ENCODE measurements around the gene PROP1.

DNA sequence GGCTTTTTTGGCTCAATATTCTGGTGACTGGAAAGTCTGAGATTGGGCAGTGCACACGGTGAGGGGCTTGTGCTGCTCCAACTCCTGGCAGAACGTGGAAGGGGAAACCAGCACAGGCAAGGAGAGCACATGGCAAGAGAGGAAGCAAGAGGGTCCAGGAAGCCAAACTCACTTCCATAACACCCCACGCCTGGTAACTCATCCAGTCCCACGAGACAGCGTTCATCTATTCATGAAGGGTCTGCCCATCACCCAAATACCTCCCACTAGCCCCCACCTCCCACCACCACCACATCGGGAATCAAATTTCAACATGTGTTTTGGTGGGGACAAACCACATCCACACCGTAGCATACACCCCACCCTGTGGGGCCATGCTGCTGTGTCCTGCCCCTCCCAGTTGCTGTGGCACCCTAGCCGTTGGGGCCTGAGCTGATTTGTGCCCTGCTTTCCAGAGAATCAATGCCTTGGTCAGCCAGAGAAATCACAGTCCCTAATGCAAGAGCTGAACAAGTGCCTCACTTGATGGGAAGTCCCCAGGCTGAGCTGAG, 27.3 kb downstream of the PROP1 start:
- TF ChIP-seq, protein P1, sequence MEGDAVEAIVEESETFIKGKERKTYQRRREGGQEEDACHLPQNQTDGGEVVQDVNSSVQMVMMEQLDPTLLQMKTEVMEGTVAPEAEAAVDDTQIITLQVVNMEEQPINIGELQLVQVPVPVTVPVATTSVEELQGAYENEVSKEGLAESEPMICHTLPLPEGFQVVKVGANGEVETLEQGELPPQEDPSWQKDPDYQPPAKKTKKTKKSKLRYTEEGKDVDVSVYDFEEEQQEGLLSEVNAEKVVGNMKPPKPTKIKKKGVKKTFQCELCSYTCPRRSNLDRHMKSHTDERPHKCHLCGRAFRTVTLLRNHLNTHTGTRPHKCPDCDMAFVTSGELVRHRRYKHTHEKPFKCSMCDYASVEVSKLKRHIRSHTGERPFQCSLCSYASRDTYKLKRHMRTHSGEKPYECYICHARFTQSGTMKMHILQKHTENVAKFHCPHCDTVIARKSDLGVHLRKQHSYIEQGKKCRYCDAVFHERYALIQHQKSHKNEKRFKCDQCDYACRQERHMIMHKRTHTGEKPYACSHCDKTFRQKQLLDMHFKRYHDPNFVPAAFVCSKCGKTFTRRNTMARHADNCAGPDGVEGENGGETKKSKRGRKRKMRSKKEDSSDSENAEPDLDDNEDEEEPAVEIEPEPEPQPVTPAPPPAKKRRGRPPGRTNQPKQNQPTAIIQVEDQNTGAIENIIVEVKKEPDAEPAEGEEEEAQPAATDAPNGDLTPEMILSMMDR (IDR thresholded peaks at IDR 0.05), result no peak
- TF ChIP-seq POLR2AphosphoS5 (IDR thresholded peaks at IDR 0.05), result no peak
